Mammary epithelial cell (primary cell): ENCODE data around the gene WNT6.

Experiments
- EZH2 ChIP-seq: IDR thresholded peaks from 2 replicates; pipeline ENCODE4 v1.6.1; 2012; ENCODE audit warnings: low read length, inconsistent platforms, borderline replicate concordance
- TF ChIP-seq, protein P1 (sequence below), 2 donors: IDR thresholded peaks in 1 of 2; conservative IDR thresholded peaks in 1 of 2; 2 replicates each; pipeline ENCODE4 v1.5.1; 2011 to 2012; ENCODE audit warnings: inconsistent platforms in 2 of 2, low read length in 2 of 2, mild to moderate bottlenecking in 2 of 2, control low read depth in 1 of 2, low read depth in 1 of 2; ENCODE audit not compliant: insufficient read depth in 1 of 2; ENCODE audit errors: extremely low read depth in 1 of 2

DNA sequence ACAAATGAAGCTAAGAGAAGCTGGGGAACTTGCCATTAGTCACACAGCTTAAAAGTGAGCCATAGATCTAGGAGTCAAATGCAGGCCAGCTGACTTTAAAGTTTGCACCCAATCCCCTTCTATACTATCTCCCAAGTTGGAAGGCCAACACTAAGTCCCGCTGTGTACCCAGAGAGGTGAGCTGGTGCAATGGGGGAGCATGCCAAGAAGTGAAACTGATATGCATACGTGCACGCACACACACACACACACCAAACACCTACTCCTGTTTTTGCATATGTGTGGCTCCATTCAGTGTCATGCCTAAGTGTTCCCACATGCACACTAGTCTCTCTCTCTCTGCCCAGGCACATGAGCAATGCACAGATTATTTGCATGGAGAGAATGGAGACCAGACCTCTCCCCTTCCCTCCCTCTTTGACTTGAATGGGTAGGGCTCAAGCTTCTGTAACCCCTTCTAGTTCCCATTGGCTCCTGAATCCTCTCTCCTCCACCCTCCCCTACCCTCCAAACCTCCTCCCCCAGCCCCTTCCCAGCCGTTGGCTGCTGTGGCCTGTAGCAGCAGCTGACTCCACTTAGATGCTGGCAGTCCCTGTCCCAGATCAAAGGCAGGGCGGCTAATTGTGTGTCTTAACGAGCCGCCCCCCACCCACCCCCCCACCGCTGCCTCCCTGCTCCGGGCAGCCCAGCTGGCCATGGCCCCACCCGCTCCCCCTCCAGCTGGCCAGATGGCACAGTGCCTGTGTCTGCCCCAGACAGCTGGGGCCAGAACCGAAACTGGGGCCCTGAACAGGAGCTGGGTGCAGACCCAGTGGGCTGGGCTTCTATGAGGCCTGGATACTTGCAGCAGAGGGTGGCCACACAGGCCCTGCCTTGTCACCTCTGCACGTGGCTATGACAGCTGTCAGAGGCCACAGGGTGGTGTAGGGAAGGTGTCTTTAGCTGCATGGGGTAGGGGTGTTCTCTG is 26.7 kb downstream of the WNT6 start:
- TF ChIP-seq, protein P1, sequence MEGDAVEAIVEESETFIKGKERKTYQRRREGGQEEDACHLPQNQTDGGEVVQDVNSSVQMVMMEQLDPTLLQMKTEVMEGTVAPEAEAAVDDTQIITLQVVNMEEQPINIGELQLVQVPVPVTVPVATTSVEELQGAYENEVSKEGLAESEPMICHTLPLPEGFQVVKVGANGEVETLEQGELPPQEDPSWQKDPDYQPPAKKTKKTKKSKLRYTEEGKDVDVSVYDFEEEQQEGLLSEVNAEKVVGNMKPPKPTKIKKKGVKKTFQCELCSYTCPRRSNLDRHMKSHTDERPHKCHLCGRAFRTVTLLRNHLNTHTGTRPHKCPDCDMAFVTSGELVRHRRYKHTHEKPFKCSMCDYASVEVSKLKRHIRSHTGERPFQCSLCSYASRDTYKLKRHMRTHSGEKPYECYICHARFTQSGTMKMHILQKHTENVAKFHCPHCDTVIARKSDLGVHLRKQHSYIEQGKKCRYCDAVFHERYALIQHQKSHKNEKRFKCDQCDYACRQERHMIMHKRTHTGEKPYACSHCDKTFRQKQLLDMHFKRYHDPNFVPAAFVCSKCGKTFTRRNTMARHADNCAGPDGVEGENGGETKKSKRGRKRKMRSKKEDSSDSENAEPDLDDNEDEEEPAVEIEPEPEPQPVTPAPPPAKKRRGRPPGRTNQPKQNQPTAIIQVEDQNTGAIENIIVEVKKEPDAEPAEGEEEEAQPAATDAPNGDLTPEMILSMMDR (conservative IDR thresholded peaks at IDR 0.05 in 1 of 2, IDR thresholded peaks at IDR 0.05 in 1 of 2; ENCODE audit: extremely low read depth in 1 of 2, insufficient read depth in 1 of 2, low read depth in 1 of 2, low read length in 2 of 2), result no peak
- no peak for TF ChIP-seq EZH2
